GM18498 (cell line): ENCODE measurements around the gene AGO3.
"Not testable (repeated sequence)": the region's sequence is repeated elsewhere in the genome, so short reads cannot be mapped to it uniquely, and the experiment has no call there.

ENCODE experiments used
- ATAC-seq: cut with Tn5 transposase; IDR thresholded peaks from one replicate; pipeline ENCODE4 v1.9.1; 2021; ENCODE audit warnings: mild to moderate bottlenecking, moderate library complexity; ENCODE audit not compliant: unreplicated experiment

Gene AGO3

GRCh38 chr1:35930593-35931445 is at the start of gene AGO3:
TSS of gene AGO3 (plus strand) at chr1:35931105. CDS start at chr1:35931427, 322 bp downstream.
- ATAC-seq: peak; percentile 89

DNA sequence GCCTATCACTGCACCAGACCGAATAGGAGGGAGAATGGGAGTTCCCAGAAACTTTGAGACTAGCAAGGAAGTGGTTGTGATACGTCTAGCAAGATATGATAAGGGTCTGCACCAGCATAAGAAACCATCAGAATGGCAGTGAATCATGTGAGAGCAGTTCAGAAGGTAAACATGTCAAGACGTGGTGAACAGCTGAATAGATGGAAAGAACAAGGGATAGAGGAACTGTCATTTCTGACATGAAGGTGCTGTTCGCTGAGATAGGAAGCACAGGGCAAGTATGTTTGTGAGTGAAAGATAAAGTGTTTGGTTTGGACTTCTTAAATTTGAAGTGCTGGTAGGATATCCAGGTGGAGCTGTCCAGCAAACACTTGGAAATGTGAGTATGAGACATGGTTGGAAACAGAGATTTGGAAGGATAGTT is 49.0 kb upstream of the AGO3 start:
- no peak for ATAC-seq

GRCh38 chr1:35882586-35882944 is 48.3 kb upstream of the AGO3 start:
- no peak for ATAC-seq

DNA sequence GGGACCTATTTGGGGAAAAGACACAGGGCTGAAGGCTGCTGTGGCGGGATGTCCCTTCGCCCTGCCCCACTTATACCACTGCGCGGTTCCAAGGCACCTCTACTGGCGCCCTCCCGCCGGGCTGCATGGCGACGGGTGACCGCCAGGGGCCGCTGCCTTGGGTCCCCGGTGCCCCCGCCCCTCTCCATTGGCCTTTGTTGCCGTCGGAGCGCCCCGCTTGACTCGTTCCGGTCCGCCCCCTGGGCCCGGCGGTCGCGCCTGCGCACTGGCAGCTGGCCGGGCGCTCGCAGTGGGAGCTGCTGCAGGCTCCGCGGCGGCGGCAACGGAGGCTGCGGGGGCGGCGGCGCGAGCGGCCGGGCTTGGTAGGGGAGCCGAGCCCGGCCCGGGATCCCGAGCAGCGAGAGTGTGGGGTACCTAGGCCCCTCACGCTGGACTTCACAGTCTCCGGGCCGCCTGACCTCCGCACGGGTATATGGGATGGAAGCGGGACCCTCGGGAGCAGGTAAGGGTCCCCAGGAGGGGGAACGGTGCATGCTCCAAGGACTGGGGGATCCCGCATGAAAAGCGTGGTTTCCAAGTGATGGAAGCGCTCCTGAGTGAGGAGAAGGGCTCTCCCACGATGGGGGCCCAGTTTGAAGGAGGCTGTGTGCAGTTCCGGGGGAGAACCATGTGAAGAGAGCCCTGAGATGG is 47.8 kb upstream of the AGO3 start, which contains the start of gene AGO1:
TSS of gene AGO1 (plus strand) at position 265 of the 690 bp plus-strand sequence. CDS start at position 478, 213 bp downstream.
- peak; percentile 85 for ATAC-seq

GRCh38 chr1:35883635-35884101 is 47.2 kb upstream of the AGO3 start:
- peak; percentile 25 for ATAC-seq

DNA sequence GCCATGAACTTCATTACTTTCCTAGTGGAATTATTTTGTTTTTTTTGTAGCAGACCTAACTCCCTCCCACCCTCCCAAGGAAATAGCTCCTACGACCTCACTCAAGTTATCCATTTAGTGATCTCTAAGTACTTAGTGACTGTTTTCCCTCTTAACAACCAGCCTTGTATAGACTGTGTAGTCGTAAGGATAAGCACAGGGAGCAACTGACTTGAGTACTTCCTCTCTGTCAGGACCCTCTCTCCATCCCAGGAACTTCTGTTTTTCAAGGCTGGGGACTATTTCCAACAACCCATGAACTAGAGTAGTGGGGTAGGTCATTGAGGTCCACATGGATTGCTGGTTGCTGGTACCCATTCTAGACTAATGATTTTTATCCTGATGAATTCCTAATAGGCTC is 46.0 kb upstream of the AGO3 start:
- ATAC-seq: no peak

GRCh38 chr1:35885961-35886558 is 44.8 kb upstream of the AGO3 start:
- no peak for ATAC-seq

GRCh38 chr1:35886577-35887431 is 44.1 kb upstream of the AGO3 start:
- ATAC-seq: no peak

- no peak for ATAC-seq
These were observed 43.4 kb upstream of the AGO3 start for GRCh38 chr1:35887508-35887907.

- no peak for ATAC-seq
These were observed 42.6 kb upstream of the AGO3 start for GRCh38 chr1:35888255-35888654.

GRCh38 chr1:35888981-35889380 is 41.9 kb upstream of the AGO3 start:
- ATAC-seq: not testable (repeated sequence)

DNA sequence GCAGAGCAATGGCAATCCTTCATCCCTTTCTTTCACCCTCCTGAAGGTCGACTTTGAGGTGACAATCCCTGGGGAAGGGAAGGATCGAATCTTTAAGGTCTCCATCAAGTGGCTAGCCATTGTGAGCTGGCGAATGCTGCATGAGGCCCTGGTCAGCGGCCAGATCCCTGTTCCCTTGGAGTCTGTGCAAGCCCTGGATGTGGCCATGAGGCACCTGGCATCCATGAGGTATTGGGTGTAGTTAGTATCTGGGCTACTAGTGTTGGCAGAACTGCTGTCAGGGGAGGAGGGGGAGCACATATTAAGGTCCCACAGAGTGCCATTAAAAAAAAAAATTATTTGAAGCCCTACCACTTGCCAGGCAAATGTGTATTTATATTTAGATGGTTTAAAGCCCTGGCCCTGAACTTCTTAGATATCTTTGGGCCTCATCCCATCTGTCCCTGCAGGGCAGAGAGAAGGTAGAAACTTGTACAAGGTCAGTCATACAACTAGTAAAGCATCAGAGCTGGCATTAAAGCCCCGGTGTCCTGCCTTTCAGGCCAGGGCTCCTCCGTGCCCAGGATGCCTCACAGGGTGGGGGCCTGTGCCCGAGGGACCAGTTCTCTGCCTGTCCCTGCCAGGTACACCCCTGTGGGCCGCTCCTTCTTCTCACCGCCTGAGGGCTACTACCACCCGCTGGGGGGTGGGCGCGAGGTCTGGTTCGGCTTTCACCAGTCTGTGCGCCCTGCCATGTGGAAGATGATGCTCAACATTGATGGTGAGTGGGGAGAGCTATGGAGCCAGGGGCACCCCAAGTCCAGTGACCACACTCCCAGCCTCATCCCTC is 37.6 kb upstream of the AGO3 start:
- no peak for ATAC-seq

GRCh38 chr1:35894183-35894582 is 36.7 kb upstream of the AGO3 start:
- no peak for ATAC-seq

- no peak for ATAC-seq
These were observed 36.2 kb upstream of the AGO3 start for GRCh38 chr1:35894656-35895055.

- ATAC-seq: no peak
These were observed 31.0 kb upstream of the AGO3 start for GRCh38 chr1:35899941-35900340.

DNA sequence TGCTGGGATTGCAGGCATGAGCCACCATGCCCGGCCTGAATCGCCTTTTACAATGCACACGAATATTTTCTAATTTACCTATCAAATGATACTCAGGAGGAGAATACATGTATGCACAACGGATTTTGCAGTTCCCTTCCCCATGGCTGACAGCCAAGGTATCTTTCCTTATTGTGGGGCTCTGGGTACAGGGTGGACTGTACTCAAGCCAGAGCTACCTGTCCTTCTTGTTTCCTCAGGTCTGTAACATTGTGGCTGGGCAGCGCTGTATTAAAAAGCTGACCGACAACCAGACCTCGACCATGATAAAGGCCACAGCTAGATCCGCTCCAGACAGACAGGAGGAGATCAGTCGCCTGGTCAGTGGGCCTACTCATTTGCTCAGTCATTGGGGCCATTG is 29.7 kb upstream of the AGO3 start:
- ATAC-seq: no peak

DNA sequence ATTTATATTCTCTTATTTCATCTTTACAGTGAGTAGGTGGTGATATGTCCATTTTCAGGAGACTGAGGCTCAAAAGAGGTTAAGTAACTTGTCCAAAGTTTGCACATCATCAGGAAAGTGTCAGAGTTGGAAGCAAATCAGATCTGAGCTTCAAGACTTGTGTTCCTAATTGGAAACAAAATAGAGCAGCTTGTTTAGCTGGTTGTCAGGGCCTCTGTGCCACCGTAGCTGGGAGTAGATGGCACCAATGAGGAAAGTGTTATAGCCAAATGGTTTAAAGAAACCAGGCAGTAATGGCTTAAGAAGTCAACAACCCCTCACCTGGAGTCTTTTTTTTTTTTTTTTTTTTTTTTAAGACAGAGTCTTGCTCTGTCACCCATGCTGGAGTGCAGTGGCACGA is 28.2 kb upstream of the AGO3 start:
- no peak for ATAC-seq

DNA sequence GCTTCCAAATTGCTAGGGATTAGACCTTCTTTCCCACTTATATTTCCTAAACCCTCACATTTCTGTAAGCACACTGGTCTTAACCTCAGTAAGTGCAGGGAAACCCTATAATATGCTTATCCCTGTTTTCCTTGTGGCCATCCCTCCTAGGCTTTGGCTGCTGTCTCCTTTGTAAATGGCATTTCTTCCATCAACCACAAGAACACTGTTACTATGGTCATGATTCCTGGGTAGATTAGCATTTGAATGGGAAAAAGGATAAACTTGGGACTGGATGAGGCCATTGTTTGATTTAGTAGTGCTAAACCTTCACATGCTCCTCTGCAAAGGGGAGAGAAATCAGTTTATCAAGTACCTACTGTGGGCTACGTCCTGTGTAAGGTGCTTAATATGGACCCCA is 16.2 kb upstream of the AGO3 start:
- no peak for ATAC-seq

DNA sequence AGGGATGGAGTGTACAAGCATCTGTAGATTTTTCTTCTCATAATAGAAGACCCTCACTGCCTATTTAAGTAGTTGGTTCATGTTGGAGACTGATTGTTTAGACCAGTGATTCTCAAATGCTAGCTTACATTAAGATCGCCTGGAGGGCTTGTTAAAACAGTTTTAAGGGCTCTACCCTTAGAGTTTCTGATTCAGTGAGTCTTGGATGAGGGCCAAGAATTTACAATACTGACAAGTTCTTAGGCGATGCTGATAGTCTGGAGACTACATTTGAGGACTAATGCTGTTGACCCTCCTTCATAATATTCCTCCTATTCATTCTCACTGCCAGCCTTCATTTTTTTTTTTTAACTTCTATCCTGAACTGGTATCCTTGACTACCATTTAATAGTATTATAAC is 15.2 kb upstream of the AGO3 start:
- no peak for ATAC-seq

GRCh38 chr1:35923791-35924221 is 7.1 kb upstream of the AGO3 start:
- ATAC-seq: no peak
